Sigmoid colon (tissue), 4 donors: ENCODE results near the gene ESRRA.

ENCODE experiments used
- CTCF ChIP-seq, 4 experiments: fragments of 450-650 bp in 3 of 4; fragments of 200-600 bp in 1 of 4; IDR thresholded peaks; one replicate each; pipeline ENCODE4 v1.5.1; 2016 to 2019; ENCODE audit warnings: antibody characterized with exemption in 4 of 4, mild to moderate bottlenecking in 3 of 4, moderate library complexity in 2 of 4
- EP300 ChIP-seq, 4 donors: sonication (generic); formaldehyde crosslinking; IDR thresholded peaks; one replicate each; pipeline ENCODE4 v1.6.1; 2017; ENCODE audit warnings: antibody characterized with exemption in 4 of 4
- POLR2A ChIP-seq, 2 donors: fragments of 450-650 bp; IDR thresholded peaks; one replicate each; pipeline ENCODE4 v1.6.1; 2016; ENCODE audit warnings: antibody characterized with exemption in 2 of 2, mild to moderate bottlenecking in 2 of 2, moderate library complexity in 2 of 2

GRCh38 chr11:64306876-64307622 lies 1.7 kb downstream of the ESRRA start:
- TF ChIP-seq EP300 (IDR thresholded peaks at IDR 0.05) (no peak), CTCF (IDR thresholded peaks at IDR 0.05) (no peak), POLR2A (IDR thresholded peaks at IDR 0.05) (no peak)
